ENCODE data around the gene SDHAF1.
"Not testable (repeated sequence)": the region's sequence is repeated elsewhere in the genome, so short reads cannot be mapped to it uniquely, and the experiment has no call there.

Gene SDHAF1, protein sequence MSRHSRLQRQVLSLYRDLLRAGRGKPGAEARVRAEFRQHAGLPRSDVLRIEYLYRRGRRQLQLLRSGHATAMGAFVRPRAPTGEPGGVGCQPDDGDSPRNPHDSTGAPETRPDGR

DNA sequence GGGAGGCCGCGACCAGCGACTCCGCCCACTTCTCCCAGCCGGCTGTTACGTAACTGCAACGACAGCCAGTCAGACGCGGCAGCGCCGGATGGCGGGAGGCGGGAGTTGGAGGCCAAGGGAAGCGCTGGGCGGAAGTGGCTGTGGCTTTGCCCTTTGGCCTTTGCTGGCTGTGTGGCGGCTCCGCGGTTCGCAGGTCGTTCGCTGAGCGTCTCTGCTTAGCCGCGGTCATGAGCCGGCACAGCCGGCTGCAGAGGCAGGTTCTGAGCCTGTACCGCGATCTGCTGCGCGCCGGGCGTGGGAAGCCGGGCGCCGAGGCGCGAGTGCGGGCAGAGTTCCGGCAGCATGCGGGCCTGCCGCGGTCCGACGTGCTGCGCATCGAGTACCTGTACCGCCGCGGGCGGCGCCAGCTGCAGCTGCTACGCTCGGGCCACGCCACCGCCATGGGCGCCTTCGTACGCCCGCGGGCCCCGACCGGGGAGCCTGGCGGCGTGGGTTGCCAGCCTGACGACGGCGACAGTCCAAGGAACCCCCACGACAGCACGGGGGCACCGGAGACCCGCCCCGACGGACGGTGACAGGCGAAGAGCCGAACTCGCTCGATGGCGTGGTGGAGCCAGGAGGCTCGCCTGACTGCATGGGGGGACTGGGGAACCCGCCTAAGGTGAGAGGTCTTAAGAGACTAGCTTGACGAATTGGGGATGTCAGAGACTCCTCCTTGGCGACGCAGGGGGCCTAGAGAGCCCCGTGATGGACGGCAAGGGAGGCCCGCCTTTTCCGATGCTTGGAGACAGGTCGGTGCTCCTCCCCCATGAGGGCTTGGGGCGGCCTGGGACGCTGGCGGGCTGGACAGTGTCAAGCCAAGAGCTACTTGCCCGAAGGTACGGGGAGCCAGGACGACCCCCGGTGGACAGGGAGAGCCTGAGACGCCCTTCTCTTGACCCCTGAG lies at the start of gene SDHAF1:
Gene SDHAF1, plus strand, starts transcription at position 141 of the 946 bp plus-strand sequence. Its CDS starts 87 bp downstream, at position 228.
- DNase-seq = peak; percentile 99

DNA sequence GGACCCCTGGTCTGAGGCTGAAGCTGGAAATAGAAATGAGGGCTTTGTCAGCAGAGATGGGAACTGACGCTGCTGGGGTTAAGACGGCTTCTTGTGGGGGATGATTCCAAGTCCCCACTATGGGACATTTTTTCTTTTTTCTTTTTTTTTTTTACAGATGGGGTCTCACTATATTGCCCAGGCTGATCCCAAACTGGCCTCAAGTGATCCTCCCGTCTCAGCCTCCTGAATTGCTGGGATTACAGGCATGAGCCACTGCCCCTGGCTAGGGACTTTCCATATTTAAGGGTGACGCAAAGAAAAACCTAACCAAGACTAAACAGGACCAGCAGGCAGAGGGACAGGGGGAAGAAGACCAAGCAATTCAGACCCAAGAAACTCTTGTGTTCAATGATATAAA lies 48.8 kb upstream of the SDHAF1 start:
- no peak for DNase-seq

DNA sequence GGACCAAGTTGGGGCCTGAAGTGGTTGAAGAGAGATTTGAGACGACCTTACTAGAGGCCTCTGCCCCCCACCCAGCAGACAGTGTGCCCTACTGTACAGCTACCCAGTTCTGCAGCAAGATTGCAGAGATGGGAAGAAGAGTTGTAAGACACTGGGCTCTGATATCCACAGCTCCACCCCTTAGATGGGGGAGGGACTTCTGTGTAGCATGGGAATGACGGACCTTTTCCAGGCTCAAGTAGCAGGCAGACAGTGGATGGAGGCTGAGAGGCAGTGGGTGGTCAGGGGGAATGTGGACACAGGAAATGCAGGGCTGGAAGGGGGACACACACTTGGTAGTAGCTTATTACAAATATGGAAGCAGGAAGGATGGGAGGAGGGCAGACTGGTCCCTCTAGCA lies 45.9 kb upstream of the SDHAF1 start:
- DNase-seq = peak; percentile 40

DNA sequence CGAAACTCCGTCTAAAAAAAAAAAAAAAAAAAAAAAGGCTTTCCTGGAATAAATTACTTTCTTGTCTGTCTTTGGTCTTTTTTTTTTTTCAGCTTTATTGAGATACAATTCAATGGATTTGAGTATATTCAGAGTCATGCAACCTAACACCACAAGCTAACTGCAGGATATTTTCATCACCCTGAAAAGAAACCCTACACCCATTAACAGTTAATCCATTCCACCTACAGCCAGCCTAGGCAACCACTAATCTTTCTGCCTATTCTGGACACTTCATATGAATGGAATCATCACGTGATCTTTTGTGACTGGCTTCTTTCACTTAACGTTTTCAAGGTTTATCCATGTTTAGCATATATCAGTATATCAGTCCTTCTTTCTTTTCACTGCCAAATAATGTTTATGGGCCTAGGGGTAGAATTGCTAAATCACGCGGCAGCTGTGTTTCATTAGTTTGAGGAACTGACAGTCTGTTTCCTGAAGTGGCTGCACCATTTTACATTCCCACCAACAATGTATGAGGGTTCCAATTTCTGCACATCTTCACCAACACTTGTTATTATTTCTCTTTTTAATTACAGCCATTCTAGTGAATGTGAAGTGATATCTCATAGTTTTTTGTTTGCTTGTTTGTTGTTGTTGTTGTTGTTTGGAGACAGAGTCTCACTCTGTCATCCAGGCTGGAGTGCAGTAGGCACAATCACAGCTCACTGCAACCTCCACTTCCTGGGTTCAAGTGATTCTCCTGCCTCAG lies 38.9 kb upstream of the SDHAF1 start:
- DNase-seq = no peak

DNA sequence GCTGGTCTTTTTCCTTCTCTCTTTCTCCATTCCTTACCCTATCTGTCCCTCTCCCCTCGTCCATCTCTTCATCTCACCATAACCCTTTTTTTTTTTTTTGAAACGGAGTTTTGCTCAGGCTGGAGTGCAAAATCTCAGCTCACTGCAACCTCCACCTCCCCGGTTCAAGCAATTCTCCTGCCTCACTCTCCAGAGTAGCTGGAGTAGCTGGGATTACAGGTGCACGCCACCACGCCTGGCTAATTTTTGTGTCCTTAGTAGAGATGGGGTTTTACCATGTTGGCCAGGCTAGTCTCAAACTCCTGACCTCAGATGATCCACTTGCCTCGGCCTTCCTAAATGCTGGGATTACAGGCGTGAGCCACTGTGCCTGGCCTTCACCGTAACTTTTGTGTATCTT lies 37.6 kb upstream of the SDHAF1 start:
- not testable (repeated sequence) for DNase-seq

DNA sequence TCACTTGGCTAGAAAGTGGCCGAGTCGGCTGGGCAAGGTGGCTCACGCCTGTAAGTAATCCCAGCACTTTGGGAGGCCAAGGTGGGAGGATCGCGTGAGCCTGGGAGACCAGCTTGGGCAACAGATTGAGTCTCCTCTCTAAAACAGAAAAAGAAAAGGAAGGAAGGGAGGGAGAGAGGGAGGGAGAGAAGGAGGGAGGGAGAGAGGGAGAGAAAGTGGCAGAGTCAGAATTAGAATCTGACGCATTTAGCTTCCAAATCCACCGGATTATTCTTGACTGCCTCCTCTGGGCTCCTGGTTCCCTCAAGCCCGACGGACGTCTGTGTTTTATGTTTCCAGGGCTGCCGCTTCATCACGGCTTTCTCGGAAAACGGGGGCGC lies 36.3 kb upstream of the SDHAF1 start:
- no peak for DNase-seq

DNA sequence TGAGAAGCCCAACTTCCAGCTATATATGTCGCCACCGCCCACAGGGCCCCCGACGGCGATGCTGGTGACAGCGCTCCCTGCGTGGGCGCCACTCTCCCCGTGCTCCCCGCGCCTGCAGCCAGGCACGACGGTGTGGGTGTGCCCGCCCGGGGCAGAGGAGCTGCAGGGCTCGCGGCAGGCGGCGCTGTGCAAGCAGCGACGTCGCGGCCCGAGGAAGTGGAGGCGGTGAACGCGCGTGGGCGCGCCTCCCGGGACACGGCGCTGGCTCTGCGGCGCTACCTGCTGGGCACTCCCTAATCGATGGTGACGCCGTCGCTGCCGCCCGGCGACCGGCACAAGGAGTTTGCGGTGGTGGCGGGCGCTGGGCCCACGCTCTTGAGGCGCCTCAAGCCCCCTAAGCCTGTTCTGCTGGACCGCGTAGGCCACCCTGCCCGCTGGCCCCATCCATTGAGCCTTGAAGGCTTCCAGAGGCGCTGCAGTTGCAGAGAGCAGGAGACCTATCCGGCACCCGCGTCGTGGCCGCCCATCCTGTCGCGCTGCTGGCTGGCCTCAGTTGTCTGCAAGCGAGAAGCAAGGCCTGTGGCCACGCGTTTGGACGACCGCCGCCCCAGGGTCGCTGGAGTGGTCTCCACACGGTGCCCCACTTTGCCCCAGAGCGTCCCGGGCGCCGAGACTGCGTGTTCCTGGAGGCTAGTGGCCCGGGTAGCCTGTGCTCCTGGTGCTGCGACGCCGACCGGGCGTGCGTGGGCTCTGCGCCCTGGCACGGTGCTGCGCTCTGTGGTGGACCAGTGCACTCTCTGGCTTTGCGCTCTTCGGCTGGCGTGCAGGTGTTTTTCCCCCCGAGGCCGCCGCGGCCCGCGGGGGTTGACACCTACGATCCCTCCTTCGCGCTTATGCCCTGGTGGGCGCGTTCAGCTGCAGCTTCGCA lies 35.7 kb upstream of the SDHAF1 start:
- DNase-seq = peak; percentile 54

DNA sequence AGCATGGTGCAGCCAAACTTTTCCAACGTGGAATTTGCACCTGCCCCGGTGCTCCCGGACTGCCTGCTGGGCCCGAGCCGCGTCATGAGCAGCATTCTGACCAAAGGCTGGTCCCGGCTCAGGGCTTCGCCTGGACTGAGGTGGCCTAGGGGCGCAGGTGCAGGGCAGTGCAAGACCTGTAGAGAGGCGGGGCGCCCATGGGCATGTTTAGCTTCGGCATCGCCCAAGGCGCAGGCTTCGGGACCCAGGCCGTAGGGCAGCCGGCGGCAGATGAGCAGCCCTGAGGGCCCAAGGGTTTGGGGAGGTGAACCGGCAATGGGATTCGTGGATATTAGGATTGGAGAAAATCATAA lies 35.0 kb upstream of the SDHAF1 start:
- DNase-seq = peak; percentile 76

DNA sequence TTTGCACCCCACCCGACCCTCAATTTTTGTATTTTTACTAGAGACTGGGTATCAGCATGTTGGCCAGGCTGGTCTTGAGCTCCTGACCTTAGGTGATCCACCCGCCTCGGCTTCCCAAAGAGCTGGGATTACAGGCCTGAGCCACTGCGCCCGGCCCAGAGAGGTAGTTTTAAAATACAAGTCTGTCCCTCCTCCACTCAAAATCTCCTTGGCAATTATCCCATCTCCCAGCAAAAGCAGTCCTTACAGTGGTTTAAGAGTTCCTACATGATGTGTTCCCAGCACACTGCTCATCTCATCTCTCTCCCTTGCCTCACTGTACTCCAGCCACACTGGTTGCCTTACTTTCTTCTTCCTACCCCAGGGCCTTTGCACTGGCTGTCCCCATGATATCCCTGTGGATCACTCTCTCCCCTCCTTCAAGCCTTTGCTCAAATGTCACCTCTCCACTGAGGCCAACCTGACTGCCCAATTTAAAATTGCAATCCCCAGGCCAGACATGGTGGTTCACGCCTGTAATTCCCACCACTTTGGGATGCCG lies 34.5 kb upstream of the SDHAF1 start:
- DNase-seq = no peak

DNA sequence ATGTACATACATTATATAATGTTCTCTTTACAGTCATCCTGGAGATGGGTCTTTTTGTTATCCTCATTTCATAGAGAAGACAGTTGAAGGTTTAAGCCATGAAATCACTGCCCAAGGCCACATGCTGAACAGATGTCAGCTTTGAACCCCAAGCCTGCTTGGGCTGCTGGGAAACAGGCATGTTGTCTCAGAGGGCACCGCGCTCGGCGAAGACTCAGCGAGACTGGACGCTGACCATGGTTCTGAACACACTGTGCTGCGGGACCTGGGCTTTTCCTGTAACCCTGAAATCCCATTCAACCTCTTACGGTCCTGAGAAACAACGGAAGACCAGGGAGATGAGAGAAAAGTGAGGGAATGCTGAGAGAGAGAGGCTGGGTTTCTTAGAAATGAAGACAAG lies 31.5 kb upstream of the SDHAF1 start:
- DNase-seq = no peak

DNA sequence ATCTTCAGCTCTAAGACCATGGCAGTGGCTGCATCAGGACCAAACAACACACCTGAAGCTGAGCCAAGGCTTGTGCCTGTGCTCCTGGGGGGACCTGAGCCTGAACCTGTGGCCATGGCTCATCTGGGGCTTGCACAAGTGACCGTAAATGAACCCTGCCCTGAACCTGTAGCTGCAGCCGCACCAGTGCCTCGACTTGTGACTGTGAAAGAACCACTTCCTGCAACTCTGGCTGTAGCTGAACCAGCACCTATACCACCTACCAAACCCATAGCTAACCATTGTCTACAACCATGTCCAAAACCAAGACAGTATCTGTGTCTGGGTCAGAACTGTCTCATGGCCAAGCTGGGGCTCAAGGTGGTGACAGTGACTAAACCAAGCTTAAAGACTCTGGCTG lies 28.2 kb upstream of the SDHAF1 start:
- no peak for DNase-seq

DNA sequence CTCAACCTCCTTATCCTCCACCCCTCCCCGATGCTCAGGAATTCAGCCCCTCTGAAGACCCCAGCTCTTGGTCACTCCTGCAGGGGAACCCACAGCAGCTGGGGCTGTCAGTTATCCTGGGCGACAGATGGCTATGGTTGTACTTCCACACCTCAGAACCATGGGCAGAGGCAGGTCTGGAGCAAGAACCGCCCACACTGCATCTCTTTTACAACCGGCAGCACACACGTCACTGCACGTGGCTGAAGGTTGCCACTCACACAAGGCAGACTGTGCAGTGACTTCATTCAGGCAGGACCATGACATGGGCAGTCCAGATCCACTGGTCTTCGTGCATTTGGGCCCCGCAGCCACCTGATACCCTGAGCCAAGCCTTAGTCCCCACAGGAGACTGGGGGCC lies 21.5 kb upstream of the SDHAF1 start:
- peak; percentile 57 for DNase-seq

DNA sequence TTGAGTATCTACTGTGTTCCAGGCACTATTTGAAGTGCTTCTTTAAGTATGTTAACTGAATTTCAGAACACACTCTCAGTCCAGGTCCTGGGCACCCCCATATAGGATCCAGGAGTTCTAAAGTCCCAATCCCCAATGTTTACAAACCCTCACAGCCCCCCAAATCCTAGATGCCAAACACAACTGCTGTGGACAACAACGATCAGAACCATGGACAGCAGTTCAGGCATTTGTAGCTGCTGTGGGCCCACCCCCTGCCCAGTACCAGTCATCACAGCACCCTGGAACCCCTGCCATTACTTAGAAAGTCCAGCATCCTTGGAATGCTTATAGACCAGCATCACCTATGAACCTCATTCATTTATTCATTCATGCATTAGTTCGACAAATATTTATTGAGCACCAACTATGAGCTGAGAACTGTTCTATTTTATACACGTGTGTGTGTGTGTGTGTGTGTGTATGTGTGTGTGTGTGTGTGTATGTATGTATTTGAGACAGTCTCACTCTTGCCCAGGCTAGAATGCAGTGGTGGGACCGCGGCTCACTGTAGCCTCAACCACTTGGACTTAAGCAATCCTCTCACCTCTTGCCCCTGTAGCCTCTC lies 19.3 kb upstream of the SDHAF1 start:
- no peak for DNase-seq

DNA sequence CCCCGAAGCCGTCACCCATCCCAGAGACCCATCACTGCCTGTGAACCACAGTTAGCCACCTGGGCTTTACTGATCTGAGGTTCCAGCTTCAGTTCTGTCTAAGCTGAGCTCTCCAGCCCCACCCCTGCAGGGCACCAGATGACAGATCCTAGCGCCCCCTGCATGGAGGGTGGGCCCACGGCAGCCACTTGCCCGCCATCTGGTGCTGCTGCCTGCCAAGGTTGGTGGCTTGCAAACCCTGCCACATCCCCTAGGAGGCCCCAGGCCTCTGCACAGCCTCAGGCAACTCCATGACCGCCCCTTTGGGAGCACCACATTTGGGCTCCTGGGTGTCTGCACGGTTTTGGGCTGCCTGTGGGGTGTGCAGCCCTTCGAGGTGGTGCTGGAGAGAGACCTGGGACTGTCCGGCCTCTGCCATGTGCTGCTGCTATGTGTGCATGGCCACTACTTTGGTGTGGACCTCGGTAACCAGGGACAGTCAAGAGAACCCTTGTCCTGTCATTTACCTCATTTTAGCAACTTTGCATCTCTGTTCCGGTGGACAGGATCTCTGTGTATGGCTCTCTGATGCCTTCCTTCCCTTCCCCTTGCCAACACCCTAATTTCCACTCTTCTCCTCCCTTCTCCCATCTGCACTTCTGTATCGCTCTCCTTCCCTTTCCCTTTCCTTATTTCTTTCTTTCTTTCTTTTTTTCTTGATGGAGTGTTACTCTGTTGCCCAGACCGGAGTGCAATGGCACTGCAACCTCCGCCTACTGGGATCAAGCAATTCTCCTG lies 17.4 kb upstream of the SDHAF1 start:
- peak; percentile 53 for DNase-seq

DNA sequence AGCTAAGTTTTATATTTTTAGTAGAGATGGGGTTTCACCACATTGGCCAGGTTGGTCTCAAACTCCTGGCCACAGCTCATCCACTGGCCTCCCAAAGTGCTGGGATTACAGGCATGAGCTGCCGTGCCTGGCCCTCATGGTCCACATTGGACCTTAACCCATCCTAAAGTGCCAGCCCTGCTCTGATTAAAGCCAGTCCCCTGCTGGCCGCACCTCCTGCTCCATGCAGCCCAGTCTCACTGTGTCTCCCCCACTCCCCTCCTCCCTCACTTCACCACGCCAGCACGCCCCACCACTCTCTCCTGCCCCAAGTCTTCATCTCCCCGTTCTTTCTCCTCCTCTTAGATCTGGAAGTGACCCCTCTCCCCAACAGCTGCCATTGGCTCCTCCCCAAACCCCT lies 16.7 kb upstream of the SDHAF1 start:
- DNase-seq = no peak

DNA sequence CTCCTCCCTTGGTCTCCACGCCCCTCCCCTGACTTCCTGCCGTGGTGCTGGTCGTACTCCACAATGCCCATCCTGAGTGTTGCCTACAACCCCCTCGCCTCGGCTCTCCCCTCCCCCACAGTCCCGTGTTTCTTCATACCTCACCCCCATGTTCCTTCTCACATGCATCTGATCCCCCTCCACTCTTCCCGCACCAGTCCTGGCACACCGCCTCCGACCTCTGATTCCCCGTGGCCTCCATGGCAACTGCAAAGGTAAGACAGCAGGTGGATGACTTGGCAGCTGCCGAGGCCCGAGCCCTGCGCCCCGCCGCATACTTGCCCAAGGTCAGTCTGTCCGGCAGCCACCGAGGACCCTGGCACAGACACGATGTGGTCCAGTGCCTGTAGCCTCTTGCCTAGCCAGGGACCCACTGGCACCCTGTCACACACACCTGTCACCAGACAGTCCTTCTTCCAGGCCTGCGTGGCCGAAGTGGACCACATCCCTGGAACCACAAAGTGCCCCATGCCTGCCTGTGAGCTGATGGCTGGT lies 16.1 kb upstream of the SDHAF1 start:
- DNase-seq = peak; percentile 51

DNA sequence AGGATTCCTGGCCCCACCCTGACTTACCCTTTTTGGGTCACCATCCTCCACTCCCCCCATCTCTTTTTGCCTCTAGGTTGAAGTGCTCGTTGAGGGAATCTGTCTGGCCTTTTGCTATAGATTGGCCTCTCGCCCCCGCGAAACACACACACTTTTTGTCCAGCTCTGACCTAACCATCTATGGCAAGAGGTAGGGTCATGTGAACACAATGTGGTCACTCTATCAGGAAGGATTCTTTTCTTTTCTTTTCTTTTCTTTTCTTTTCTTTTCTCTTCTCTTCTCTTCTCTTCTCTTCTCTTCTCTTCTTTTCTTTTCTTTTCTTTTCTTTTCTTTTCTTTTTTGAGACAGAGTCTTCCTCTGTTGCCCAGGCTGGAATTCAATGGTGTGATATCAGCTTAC lies 14.0 kb upstream of the SDHAF1 start:
- DNase-seq = not testable (repeated sequence)

DNA sequence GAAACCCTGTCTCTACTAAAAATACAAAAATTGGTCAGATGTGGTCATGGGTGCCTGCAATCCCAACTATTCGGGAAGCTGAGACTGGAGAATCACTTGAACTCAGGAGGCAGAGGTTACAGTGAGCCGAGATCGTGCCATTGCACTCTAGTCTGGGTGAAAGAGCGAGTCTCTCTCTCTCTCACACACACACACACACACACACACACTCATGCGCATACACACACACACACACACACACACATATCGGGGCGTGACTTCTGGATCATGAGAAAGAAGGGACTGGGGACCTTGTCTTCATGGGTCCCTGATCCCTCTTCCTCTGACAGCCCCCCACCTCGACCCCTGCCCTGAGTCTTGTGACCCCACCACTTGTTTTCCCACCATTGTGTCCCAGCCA lies 11.8 kb upstream of the SDHAF1 start:
- no peak for DNase-seq

DNA sequence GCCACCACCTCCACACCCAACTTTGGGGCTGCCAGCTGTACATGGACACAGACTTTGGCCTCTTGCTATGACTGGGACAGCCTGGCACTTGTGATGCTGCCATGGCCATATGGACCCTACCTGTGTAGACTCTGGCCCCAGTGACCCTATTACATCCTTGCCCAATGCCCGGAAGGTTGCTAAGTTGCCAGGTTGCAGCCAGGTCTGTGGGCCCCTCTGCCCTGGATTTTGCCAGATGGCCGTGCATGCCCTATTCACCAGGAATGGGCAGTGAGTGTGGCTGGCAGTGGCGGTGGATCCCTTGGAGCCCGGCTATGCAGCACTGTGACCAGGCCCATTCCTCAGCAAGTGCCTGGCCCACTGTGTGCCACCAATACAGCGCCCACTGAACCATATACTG lies 8.9 kb upstream of the SDHAF1 start:
- no peak for DNase-seq

DNA sequence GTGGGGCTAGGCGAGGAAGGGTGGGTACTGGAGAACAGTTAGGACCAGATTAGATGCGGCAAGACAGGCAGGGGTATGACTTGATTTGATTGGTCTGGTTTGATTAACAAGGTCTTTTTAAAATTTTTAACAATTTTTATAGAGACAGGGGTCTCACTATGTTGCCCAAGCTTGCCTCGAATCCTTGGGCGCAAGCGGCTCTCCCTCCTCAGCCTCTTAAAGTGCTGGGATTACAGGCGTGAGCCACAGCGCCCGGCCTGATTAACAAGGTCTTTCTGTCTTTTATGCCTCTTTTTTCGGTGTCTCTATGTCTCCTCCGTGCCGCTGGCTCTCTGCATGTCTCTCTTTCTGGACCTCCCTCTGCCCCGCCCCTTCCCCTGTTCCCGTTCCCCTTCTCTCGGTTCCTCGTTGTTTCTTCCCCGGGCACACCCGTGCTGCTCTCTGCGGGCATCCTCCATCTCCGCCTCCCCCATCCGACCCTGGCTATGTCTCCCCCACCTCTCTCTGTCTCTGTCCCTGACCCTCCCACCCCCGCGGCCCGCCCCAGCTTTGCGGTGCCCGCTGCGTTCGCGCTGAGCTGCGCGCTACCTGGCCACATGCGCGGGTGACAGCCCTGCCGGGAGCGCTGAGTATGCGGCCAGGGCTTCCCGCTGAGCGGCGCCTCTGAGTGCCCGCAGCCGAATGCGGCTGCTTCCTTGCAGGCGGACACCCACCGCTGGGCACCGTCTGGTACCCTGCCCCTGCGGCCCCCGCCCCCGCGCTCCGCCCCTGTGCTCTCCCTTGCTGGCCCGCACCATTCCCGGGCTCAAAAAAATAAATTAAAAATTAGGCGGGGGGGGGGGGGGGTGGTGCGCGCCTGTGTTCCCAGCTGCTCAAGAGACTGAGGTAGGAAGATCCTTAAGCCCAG lies 8.1 kb upstream of the SDHAF1 start:
- peak; percentile 84 for DNase-seq
